Esophagus squamous epithelium (tissue), 4 donors: ENCODE measurements around the gene TFF3.

Source experiments
- CTCF ChIP-seq, 6 experiments: fragments of 450-650 bp in 4 of 6; fragments of 200-600 bp in 2 of 6; sonication (generic) in 2 of 6; IDR thresholded peaks; one replicate each; pipeline ENCODE4 v1.5.1; 2016 to 2019; ENCODE audit warnings: antibody characterized with exemption in 6 of 6, mild to moderate bottlenecking in 4 of 6, moderate library complexity in 4 of 6
- POLR2A ChIP-seq, 4 donors: fragments of 450-650 bp; IDR thresholded peaks; one replicate each; pipeline ENCODE4 v1.6.1; 2017; ENCODE audit warnings: antibody characterized with exemption in 4 of 4, mild to moderate bottlenecking in 4 of 4, moderate library complexity in 3 of 4

DNA sequence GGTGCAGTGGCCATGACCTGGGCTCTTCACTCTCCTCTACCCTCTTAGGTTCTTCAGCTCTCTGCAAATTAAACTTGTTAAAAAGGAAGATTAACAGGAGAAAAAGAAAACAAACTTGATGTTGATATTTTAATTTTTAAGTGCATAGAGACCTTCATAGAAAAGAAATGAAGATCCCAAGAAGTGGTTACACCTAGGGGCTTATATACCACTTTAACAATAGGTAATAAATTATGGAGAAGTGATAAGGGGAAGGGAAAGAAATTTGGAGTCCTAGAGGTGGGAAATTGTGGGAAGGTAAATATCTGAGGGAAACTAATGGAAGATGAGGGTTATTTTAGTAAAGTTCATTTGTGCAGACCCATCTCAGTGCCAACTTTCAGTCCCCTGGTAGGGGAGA lies 16.5 kb upstream of the TFF3 start:
- TF ChIP-seq CTCF (IDR thresholded peaks at IDR 0.05) (no peak), POLR2A (IDR thresholded peaks at IDR 0.05) (no peak)
